ENCODE data around the gene SLC8B1.

The SLC8B1 gene

DNA sequence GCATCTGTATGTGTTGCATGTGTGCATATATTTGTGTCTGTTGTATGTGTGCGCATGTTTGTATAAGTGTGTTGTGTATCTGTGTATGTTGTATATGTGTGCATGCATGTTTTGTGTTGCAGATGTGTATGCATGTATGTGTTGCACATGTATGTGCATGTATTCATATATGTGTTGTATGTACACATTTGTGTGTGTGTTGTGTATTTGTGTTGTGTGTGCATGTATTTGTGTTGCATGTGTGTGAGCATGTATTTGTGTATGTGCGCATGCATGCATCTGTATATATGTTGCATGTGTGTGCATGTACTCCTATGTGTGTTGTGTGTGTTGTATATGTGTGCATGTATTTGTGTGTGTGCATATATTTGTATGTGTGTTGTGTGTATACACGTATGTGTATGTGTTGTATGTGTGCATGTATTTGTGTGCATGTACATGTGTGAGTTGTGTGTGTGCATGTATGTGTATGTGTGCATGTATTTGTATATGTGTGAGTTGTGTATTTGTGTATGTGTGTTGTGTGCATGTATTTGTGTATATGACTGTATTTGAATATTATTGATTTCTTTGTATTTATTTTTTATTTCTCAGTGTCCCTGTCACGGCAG, 16.8 kb downstream of the SLC8B1 start:
- TF ChIP-seq, protein P1, sequence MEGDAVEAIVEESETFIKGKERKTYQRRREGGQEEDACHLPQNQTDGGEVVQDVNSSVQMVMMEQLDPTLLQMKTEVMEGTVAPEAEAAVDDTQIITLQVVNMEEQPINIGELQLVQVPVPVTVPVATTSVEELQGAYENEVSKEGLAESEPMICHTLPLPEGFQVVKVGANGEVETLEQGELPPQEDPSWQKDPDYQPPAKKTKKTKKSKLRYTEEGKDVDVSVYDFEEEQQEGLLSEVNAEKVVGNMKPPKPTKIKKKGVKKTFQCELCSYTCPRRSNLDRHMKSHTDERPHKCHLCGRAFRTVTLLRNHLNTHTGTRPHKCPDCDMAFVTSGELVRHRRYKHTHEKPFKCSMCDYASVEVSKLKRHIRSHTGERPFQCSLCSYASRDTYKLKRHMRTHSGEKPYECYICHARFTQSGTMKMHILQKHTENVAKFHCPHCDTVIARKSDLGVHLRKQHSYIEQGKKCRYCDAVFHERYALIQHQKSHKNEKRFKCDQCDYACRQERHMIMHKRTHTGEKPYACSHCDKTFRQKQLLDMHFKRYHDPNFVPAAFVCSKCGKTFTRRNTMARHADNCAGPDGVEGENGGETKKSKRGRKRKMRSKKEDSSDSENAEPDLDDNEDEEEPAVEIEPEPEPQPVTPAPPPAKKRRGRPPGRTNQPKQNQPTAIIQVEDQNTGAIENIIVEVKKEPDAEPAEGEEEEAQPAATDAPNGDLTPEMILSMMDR (IDR thresholded peaks at IDR 0.05; ENCODE audit: low read depth, low read length), result no peak
- in situ Hi-C loops (cut with HindIII; ENCODE audit: low sequenced_read_pairs), result no loop called here
- H3K4me3 ChIP-seq (ENCODE audit: low read depth, low read length), result no peak overlapping the region
- DNase-seq (ENCODE audit: low read depth, low spot score), result no peak

DNA sequence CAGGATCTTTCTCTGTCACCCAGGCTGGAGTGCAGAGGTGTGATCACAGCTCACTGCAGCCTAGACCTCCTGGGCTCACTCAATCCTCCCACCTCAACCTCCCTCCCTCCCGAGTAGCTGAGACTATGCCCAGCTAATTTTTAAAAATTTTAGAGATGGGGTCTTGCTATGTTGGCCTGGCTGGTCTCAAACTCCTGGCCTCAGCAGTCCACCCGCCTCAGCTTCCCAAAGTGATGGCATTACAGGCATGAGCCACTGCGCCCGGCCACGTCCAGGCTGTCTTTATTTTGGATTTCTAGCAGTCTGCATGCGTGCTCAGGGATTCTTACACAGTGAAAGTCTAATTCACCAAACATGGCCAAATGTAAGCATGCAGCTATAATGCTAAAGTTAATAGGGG, 17.8 kb downstream of the SLC8B1 start:
- no peak for DNase-seq (ENCODE audit: low read depth, low spot score)
- H3K4me3 ChIP-seq (ENCODE audit: low read depth, low read length), result no peak overlapping the region
- in situ Hi-C loops (cut with HindIII; ENCODE audit: low sequenced_read_pairs), result no loop called here
- TF ChIP-seq, protein P1 (IDR thresholded peaks at IDR 0.05; ENCODE audit: low read depth, low read length), result no peak

DNA sequence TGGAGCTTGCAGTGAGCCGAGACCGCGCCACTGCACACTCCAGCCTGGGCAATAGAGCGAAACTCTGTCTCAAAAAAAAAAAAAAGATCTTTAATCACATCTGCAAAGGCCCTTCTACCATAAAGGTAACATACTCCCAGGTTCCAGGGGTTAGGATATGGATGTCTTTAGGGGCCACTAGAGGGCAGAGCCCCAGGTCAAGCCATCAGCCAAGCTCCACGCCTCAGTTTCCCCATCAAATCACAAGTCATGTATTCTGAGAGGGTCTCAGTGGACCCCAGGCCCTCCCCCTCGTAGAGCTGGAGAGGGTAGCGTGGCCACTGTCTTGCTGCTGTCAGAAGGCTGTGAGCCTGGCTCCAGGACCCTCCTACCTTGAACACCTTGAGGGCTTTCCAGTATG, 18.8 kb downstream of the SLC8B1 start:
- H3K4me3 ChIP-seq (ENCODE audit: low read depth, low read length), result no peak overlapping the region
- no peak for DNase-seq (ENCODE audit: low read depth, low spot score)
- TF ChIP-seq, protein P1 (IDR thresholded peaks at IDR 0.05; ENCODE audit: low read depth, low read length), result peak; percentile 13
- in situ Hi-C loops (cut with HindIII; ENCODE audit: low sequenced_read_pairs), result no loop called here

DNA sequence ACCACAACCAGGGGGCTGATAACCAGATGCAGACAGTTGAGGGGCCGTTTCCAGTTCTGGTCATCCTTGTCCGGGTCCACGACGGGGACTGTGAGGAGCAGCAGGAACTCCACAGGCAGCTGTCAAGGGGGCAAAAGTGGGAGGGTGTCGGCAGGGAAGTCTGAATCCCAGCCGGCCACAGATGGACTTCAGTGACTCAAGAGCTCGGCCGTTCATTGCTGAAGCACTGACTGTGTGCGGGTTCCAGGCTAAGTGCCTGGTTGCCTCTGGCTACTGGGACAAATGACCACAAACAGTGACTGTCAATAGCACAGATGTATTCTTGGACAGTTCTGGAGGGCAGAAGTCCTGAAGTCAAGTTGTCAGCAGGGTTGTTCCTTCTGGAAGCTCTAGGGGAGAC, 19.6 kb downstream of the SLC8B1 start:
- DNase-seq (ENCODE audit: low read depth, low spot score), result no peak
- H3K4me3 ChIP-seq (ENCODE audit: low read depth, low read length), result no peak overlapping the region
- TF ChIP-seq, protein P1 (IDR thresholded peaks at IDR 0.05; ENCODE audit: low read depth, low read length), result no peak
- in situ Hi-C loops (cut with HindIII; ENCODE audit: low sequenced_read_pairs), result no loop called here

GRCh38 chr12:113314121-113314529, 20.8 kb downstream of the SLC8B1 start:
- H3K4me3 ChIP-seq (ENCODE audit: low read depth, low read length), result no peak overlapping the region
- no peak for DNase-seq (ENCODE audit: low read depth, low spot score)
- TF ChIP-seq, protein P1 (IDR thresholded peaks at IDR 0.05; ENCODE audit: low read depth, low read length), result no peak
- in situ Hi-C loops (cut with HindIII; ENCODE audit: low sequenced_read_pairs), result no loop called here

- no peak overlapping the region for H3K4me3 ChIP-seq (ENCODE audit: low read depth, low read length)
- no peak for DNase-seq (ENCODE audit: low read depth, low spot score)
- in situ Hi-C loops (cut with HindIII; ENCODE audit: low sequenced_read_pairs), result no loop called here
- TF ChIP-seq, protein P1 (IDR thresholded peaks at IDR 0.05; ENCODE audit: low read depth, low read length), result peak; percentile 12
Observed at GRCh38 chr12:113310489-113310888, 24.4 kb downstream of the SLC8B1 start.
